Mesenchymal stem cell (in vitro differentiated cells and primary cell): Measurements from ENCODE around the gene ALPI.
A peak's percentile ranks its signal among the peaks of the same experiment; 100 is the strongest.

Experiments used
- DNase-seq: peaks from one replicate; pipeline ENCODE4 v3.0.0-alpha.2; 2013
- H2AFZ ChIP-seq: one replicate; pipeline ENCODE4 v1.6.1; 2013; ENCODE audit warnings: low read depth, mild to moderate bottlenecking, control low read depth, inconsistent platforms, low read length, moderate library complexity
- H2AK5ac ChIP-seq: 2 replicates; pipeline ENCODE4 v1.6.1; 2013; ENCODE audit warnings: low read length, moderate library complexity, mild to moderate bottlenecking, inconsistent platforms; ENCODE audit not compliant: severe bottlenecking
- H2BK120ac ChIP-seq: one replicate; pipeline ENCODE4 v1.6.1; 2013; ENCODE audit warnings: low read depth, mild to moderate bottlenecking, inconsistent platforms, low read length, moderate library complexity
- H2BK12ac ChIP-seq, 2 experiments: one replicate each; pipeline ENCODE4 v1.6.1; 2013; ENCODE audit warnings: inconsistent platforms in 2 of 2, low read length in 2 of 2, mild to moderate bottlenecking in 2 of 2, moderate library complexity in 2 of 2, control low read depth in 1 of 2
- H2BK15ac ChIP-seq: one replicate; pipeline ENCODE4 v1.6.1; 2013; ENCODE audit warnings: mild to moderate bottlenecking, low read depth, inconsistent platforms; ENCODE audit not compliant: poor library complexity, severe bottlenecking
- H2BK5ac ChIP-seq: 2 replicates; pipeline ENCODE4 v1.6.1; 2013; ENCODE audit warnings: low read depth, mild to moderate bottlenecking, low read length, control low read depth, inconsistent platforms; ENCODE audit not compliant: poor library complexity, severe bottlenecking
- H3K14ac ChIP-seq, 2 experiments: one replicate each; pipeline ENCODE4 v1.6.1; 2013; ENCODE audit warnings: inconsistent platforms in 2 of 2, low read length in 2 of 2, control low read depth in 1 of 2, mild to moderate bottlenecking in 1 of 2, moderate library complexity in 1 of 2
- H3K18ac ChIP-seq, 2 experiments: one replicate each; pipeline ENCODE4 v1.6.1; 2013; ENCODE audit warnings: inconsistent platforms in 2 of 2, low read length in 2 of 2, control low read depth in 1 of 2, low read depth in 1 of 2, mild to moderate bottlenecking in 1 of 2
- H3K23ac ChIP-seq, 2 experiments: one replicate each; pipeline ENCODE4 v1.6.1; 2013; ENCODE audit warnings: inconsistent platforms in 2 of 2, low read length in 2 of 2, mild to moderate bottlenecking in 2 of 2, moderate library complexity in 2 of 2, control low read depth in 1 of 2
- H3K27ac ChIP-seq: 2 replicates; pipeline ENCODE4 v1.5.1; 2013; ENCODE audit warnings: mild to moderate bottlenecking, moderate library complexity, low read length, control low read depth, inconsistent platforms; ENCODE audit not compliant: poor library complexity, severe bottlenecking
- H3K27me3 ChIP-seq, 2 experiments: 2 replicates each; pipeline versions ENCODE4 v1.6.1 to v1.7.0; 2013; ENCODE audit warnings: low read length in 2 of 2, mild to moderate bottlenecking in 2 of 2, moderate library complexity in 2 of 2, control low read depth in 1 of 2, inconsistent platforms in 1 of 2; ENCODE audit not compliant: control insufficient read depth in 1 of 2, insufficient read depth in 1 of 2
- H3K36me3 ChIP-seq, 2 experiments: 2 replicates each; pipeline versions ENCODE4 v1.6.1 to v1.7.0; 2013; ENCODE audit warnings: low read length in 2 of 2, control low read depth in 1 of 2, inconsistent platforms in 1 of 2, low read depth in 1 of 2, mild to moderate bottlenecking in 1 of 2; ENCODE audit not compliant: insufficient read depth in 2 of 2, control insufficient read depth in 1 of 2
- H3K4ac ChIP-seq, 2 experiments: one replicate each; pipeline ENCODE4 v1.6.1; 2013; ENCODE audit warnings: inconsistent platforms in 2 of 2, low read length in 2 of 2, mild to moderate bottlenecking in 2 of 2, moderate library complexity in 2 of 2, control low read depth in 1 of 2, low read depth in 1 of 2
- H3K4me1 ChIP-seq: 2 replicates; pipeline ENCODE4 v1.6.1; 2013; ENCODE audit warnings: low read depth, low read length, control low read depth; ENCODE audit not compliant: control insufficient read depth, insufficient read depth
- H3K4me2 ChIP-seq: 2 replicates; pipeline ENCODE4 v1.6.1; 2013; ENCODE audit warnings: low read length, mild to moderate bottlenecking, inconsistent platforms; ENCODE audit not compliant: poor library complexity, severe bottlenecking
- H3K4me3 ChIP-seq, 2 experiments: 2 replicates each; pipeline versions ENCODE4 v1.5.1 to v1.7.0; 2013; ENCODE audit warnings: low read length in 2 of 2, mild to moderate bottlenecking in 2 of 2, control low read depth in 1 of 2, low read depth in 1 of 2; ENCODE audit not compliant: insufficient read depth in 1 of 2
- H3K79me1 ChIP-seq: replicated peaks from 2 replicates; pipeline ENCODE4 v1.6.1; 2013; ENCODE audit warnings: mild to moderate bottlenecking, control low read depth, low read length, inconsistent platforms; ENCODE audit not compliant: poor library complexity, severe bottlenecking
- H3K9ac ChIP-seq: 2 replicates; pipeline ENCODE4 v1.7.0; 2013; ENCODE audit warnings: mild to moderate bottlenecking, low read length, moderate library complexity
- H3K9me3 ChIP-seq: 2 replicates; pipeline ENCODE4 v1.7.0; 2013; ENCODE audit warnings: mild to moderate bottlenecking, low read length; ENCODE audit not compliant: control insufficient read depth
- H4K8ac ChIP-seq: one replicate; pipeline ENCODE4 v1.6.1; 2013; ENCODE audit warnings: inconsistent platforms, mild to moderate bottlenecking, low read length, moderate library complexity
- H4K91ac ChIP-seq: one replicate; pipeline ENCODE4 v1.6.1; 2013; ENCODE audit warnings: mild to moderate bottlenecking, low read length, inconsistent platforms
- WGBS: methylation state at CpG from one replicate; pipeline ENCODE4 v1.1.7; 2013; ENCODE audit warnings: mixed read lengths; 5-methylcytosine and 5-hydroxymethylcytosine counted together

The ALPI gene

GRCh38 chr2:232454630-232455029 lies 1.3 kb upstream of the ALPI start:
- Histone ChIP-seq H3K9ac (no peak overlapping the region), H3K4ac (no peak overlapping the region), H3K14ac (no peak overlapping the region)

GRCh38 chr2:232456296-232457120 lies 555 bp downstream of the ALPI start:
- no peak overlapping the region for H2BK15ac ChIP-seq
- no peak overlapping the region for H3K14ac ChIP-seq
- no peak overlapping the region for H2BK120ac ChIP-seq
- no peak overlapping the region for H3K27ac ChIP-seq
- no peak overlapping the region for H2AFZ ChIP-seq
- peaks cover 45 to 70% of the 10 kb centered on the region in 2 experiments for H3K27me3 ChIP-seq
- H3K18ac ChIP-seq, result no peak overlapping the region
- H4K8ac ChIP-seq, result no peak overlapping the region
- no peak overlapping the region for H3K4me2 ChIP-seq
- H2BK12ac ChIP-seq, result no peak overlapping the region
- H2BK5ac ChIP-seq, result no peak overlapping the region
- 86% methylated on average over 27 of the region's 27 CpGs for WGBS
- H3K9ac ChIP-seq, result no peak overlapping the region
- peaks cover 11% of the 10 kb centered on the region for H3K4me1 ChIP-seq
- H3K36me3 ChIP-seq, result no peaks in the 10 kb centered on the region
- H2AK5ac ChIP-seq, result no peak overlapping the region
- H3K4ac ChIP-seq, result no peak overlapping the region
- no peak overlapping the region for H3K23ac ChIP-seq
- H4K91ac ChIP-seq, result no peak overlapping the region
- H3K4me3 ChIP-seq, result no peak overlapping the region
- H3K79me1 ChIP-seq, result no peaks in the 10 kb centered on the region
- no peak for DNase-seq
- no peaks in the 10 kb centered on the region for H3K9me3 ChIP-seq

More at GRCh38 chr2:232454630-232455029, 1.3 kb upstream of the ALPI start:
- Histone ChIP-seq H2BK15ac (no peak overlapping the region), H3K4me3 (no peak overlapping the region), H2BK120ac (no peak overlapping the region), H4K8ac (no peak overlapping the region), H3K4me1 (peaks cover 10% of the 10 kb centered on the region), H2BK12ac (no peak overlapping the region), H2BK5ac (no peak overlapping the region), H3K18ac (no peak overlapping the region), H3K36me3 (no peaks in the 10 kb centered on the region), H3K27ac (no peak overlapping the region), H3K27me3 (peaks cover 52 to 69% of the 10 kb centered on the region in 2 experiments), H3K9me3 (no peaks in the 10 kb centered on the region), H3K79me1 (no peaks in the 10 kb centered on the region), H2AK5ac (no peak overlapping the region), H3K23ac (no peak overlapping the region), H4K91ac (no peak overlapping the region), H3K4me2 (no peak overlapping the region), H2AFZ (no peak overlapping the region)
- 84% methylated on average over 8 of the region's 9 CpGs for WGBS
- DNase-seq, result no peak

- H3K9ac ChIP-seq, result no peak overlapping the region
- no peaks in the 10 kb centered on the region for H3K79me1 ChIP-seq
- no peaks in the 10 kb centered on the region for H3K9me3 ChIP-seq
- WGBS, result 88% methylated on average over 20 of the region's 21 CpGs
- H3K36me3 ChIP-seq, result no peaks in the 10 kb centered on the region
- H2AK5ac ChIP-seq, result no peak overlapping the region
- no peak overlapping the region for H3K4me2 ChIP-seq
- H2BK5ac ChIP-seq, result no peak overlapping the region
- H3K4ac ChIP-seq, result no peak overlapping the region
- no peak overlapping the region for H2AFZ ChIP-seq
- peak overlapping the region in 1 of 2 experiments; percentile 23 for H3K14ac ChIP-seq
- no peak overlapping the region for H3K18ac ChIP-seq
- H3K27me3 ChIP-seq, result peaks cover 45 to 74% of the 10 kb centered on the region in 2 experiments
- no peak overlapping the region for H4K91ac ChIP-seq
- H3K23ac ChIP-seq, result no peak overlapping the region
- H2BK12ac ChIP-seq, result no peak overlapping the region
- H4K8ac ChIP-seq, result no peak overlapping the region
- peaks cover 11% of the 10 kb centered on the region for H3K4me1 ChIP-seq
- H3K27ac ChIP-seq, result no peak overlapping the region
- H2BK120ac ChIP-seq, result no peak overlapping the region
- H2BK15ac ChIP-seq, result no peak overlapping the region
- no peak for DNase-seq
- peak overlapping the region in 1 of 2 experiments; percentile 4 for H3K4me3 ChIP-seq
These were observed 1.4 kb downstream of the ALPI start for GRCh38 chr2:232457121-232458011.
